Raji (cell line): Measurements from ENCODE around the gene DPM2.

Experiments
- POLR2A ChIP-seq: IDR thresholded peaks from 2 replicates; pipeline ENCODE4 v1.6.1; 2011; ENCODE audit warnings: low read depth, low read length, control low read depth; ENCODE audit not compliant: insufficient read depth

The DPM2 gene

GRCh38 chr9:127940593-127940992 lies 2.9 kb upstream of the DPM2 start:
- TF ChIP-seq POLR2A = no peak

- no peak for TF ChIP-seq POLR2A
Observed at GRCh38 chr9:127938298-127938690, 640 bp upstream of the DPM2 start.

GRCh38 chr9:127937056-127937387 lies 632 bp downstream of the DPM2 start:
- TF ChIP-seq POLR2A = no peak

GRCh38 chr9:127936347-127936852 lies 1.3 kb downstream of the DPM2 start:
- TF ChIP-seq POLR2A = no peak

- no peak for TF ChIP-seq POLR2A
Observed at GRCh38 chr9:127935765-127936221, 1.9 kb downstream of the DPM2 start.

GRCh38 chr9:127934986-127935385 lies 2.7 kb downstream of the DPM2 start:
- no peak for TF ChIP-seq POLR2A

- no peak for TF ChIP-seq POLR2A
Observed at GRCh38 chr9:127934248-127934647, 3.4 kb downstream of the DPM2 start.

GRCh38 chr9:127931092-127931881 lies 6.4 kb downstream of the DPM2 start:
- TF ChIP-seq POLR2A = no peak

- TF ChIP-seq POLR2A = no peak
Observed at GRCh38 chr9:127930231-127931091, 7.2 kb downstream of the DPM2 start, which contains the start of gene PIP5KL1. Gene PIP5KL1, minus strand, starts transcription at chr9:127930777. Its CDS starts 25 bp downstream, at chr9:127930752.

GRCh38 chr9:127929625-127929979 lies 8.1 kb downstream of the DPM2 start:
- no peak for TF ChIP-seq POLR2A

- TF ChIP-seq POLR2A = no peak
Observed at GRCh38 chr9:127928676-127929624, 8.7 kb downstream of the DPM2 start.

GRCh38 chr9:127927988-127928675 lies 9.5 kb downstream of the DPM2 start:
- no peak for TF ChIP-seq POLR2A

GRCh38 chr9:127927201-127927987 lies 10.3 kb downstream of the DPM2 start:
- TF ChIP-seq POLR2A = no peak; the same call in 1 of the 2 replicates

GRCh38 chr9:127926906-127927200 lies 10.8 kb downstream of the DPM2 start:
- TF ChIP-seq POLR2A = no peak
